ENCODE results near the gene NDUFAF2. TPM values are rescaled to one million over a fixed set of nuclear protein-coding genes. Genes with fewer than 3 reads are reported as not detected.

NDUFAF2 gene
- total and polyA plus RNA-seq, 2 of the 13 experiments (the other 11 are each of a cell fraction or from before 2014, with no cell fraction given), result 34.0 to 78.4 TPM

- TF ChIP-seq NONO (IDR thresholded peaks at IDR 0.05) (no peak), NONO (CRISPR knock-in tag; conservative IDR thresholded peaks at IDR 0.05) (peak; percentile 82), IKZF4 (CRISPR knock-in tag; IDR thresholded peaks at IDR 0.05; ENCODE audit: borderline replicate concordance, low read depth, not compliant biosample characterization) (no peak), ATAD3A (CRISPR knock-in tag; IDR thresholded peaks at IDR 0.05) (no peak), ATF7 (IDR thresholded peaks at IDR 0.05) (no peak), ATF7 (CRISPR knock-in tag; IDR thresholded peaks at IDR 0.05) (0 out of 2 replicates have a peak, but pooled peaks have one; percentile 40), PATZ1 (CRISPR knock-in tag; IDR thresholded peaks at IDR 0.05) (peak; percentile 83), CCAR2 (optimal IDR thresholded peaks at IDR 0.05; ENCODE audit: low read depth, low read length) (no peak), PPARG (CRISPR knock-in tag; conservative IDR thresholded peaks at IDR 0.05) (no peak), ZBTB20 (CRISPR knock-in tag; IDR thresholded peaks at IDR 0.05; ENCODE audit: borderline replicate concordance, low read depth) (peak; percentile 81; the same call in 1 of the 2 replicates), KDM1A (CRISPR knock-in tag; IDR thresholded peaks at IDR 0.05) (no peak), ZSCAN9 (CRISPR knock-in tag; IDR thresholded peaks at IDR 0.05; ENCODE audit: borderline replicate concordance) (peak; percentile 92; the same call in 1 of the 2 replicates), REST (IDR thresholded peaks at IDR 0.05; ENCODE audit: borderline replicate concordance in 1 of 2, low read depth in 1 of 2, low read length in 2 of 2) (peak in 1 of 2 experiments; percentile 24; a peak in 1 of 4 replicates), MYNN (CRISPR knock-in tag; IDR thresholded peaks at IDR 0.05; ENCODE audit: low read depth) (peak; percentile 59; the same call in 1 of the 2 replicates), ZNF710 (CRISPR knock-in tag; IDR thresholded peaks at IDR 0.05; ENCODE audit: borderline replicate concordance) (peak; percentile 11; the same call in 1 of the 2 replicates), ZFP36L1 (CRISPR knock-in tag; IDR thresholded peaks at IDR 0.05) (0 out of 2 replicates have a peak, but pooled peaks have one; percentile 57), NFIB (CRISPR knock-in tag; IDR thresholded peaks at IDR 0.05; ENCODE audit: borderline replicate concordance) (no peak), NFKBIZ (CRISPR knock-in tag; IDR thresholded peaks at IDR 0.05) (peak; percentile 49; the same call in 1 of the 2 replicates), THAP8 (CRISPR knock-in tag; IDR thresholded peaks at IDR 0.05; ENCODE audit: borderline replicate concordance) (no peak; the same call in 1 of the 2 replicates), ZNF205 (CRISPR knock-in tag; IDR thresholded peaks at IDR 0.05) (0 out of 2 replicates have a peak, but pooled peaks have one; percentile 27), GZF1 (CRISPR knock-in tag; IDR thresholded peaks at IDR 0.05) (no peak)
Measured at GRCh38 chr5:61162010-61162831, 217.2 kb downstream of the NDUFAF2 start, which contains the start of gene SMIM15 (continued).
